Astrocyte (in vitro differentiated cells and primary cell): Measurements from ENCODE around the gene IL4I1. TPM values are rescaled to one million over a fixed set of nuclear protein-coding genes. Genes with fewer than 3 reads are reported as not detected.

Experiments
- DNase-seq: peaks from one replicate; pipeline ENCODE4 v3.0.0-alpha.2; 2010; ENCODE audit warnings: low read depth
- FAIRE-seq: peaks from 2 replicates; lab custom pipeline; 2011; peaks lifted over from hg19 to GRCh38; lab: Jason Lieb, UNC
- H2AFZ ChIP-seq: 2 replicates; pipeline ENCODE4 v1.6.0; 2012; ENCODE audit warnings: low read depth, low read length, inconsistent platforms
- H3K27ac ChIP-seq: 2 replicates; pipeline ENCODE4 v1.5.1; 2011; ENCODE audit warnings: low read depth, low read length, inconsistent platforms
- H3K27me3 ChIP-seq: 2 replicates; pipeline ENCODE4 v1.6.0; 2011; ENCODE audit warnings: low read length, inconsistent platforms; ENCODE audit not compliant: insufficient read depth
- H3K36me3 ChIP-seq: 2 replicates; pipeline ENCODE4 v1.5.1; 2011; ENCODE audit warnings: low read length, inconsistent platforms; ENCODE audit not compliant: insufficient read depth
- H3K4me1 ChIP-seq: 2 replicates; pipeline ENCODE4 v1.5.1; 2011; ENCODE audit warnings: low read length, inconsistent platforms; ENCODE audit not compliant: insufficient read depth
- H3K4me2 ChIP-seq: 2 replicates; pipeline ENCODE4 v1.6.0; 2012; ENCODE audit warnings: low read length, inconsistent platforms
- H3K4me3 ChIP-seq: 2 replicates; pipeline ENCODE4 v1.5.1; 2011; ENCODE audit warnings: low read depth, mild to moderate bottlenecking, low read length, inconsistent platforms; ENCODE audit not compliant: insufficient read depth
- H3K79me2 ChIP-seq: 2 replicates; pipeline ENCODE4 v1.6.0; 2012; ENCODE audit warnings: mild to moderate bottlenecking, low read length, inconsistent platforms; ENCODE audit not compliant: insufficient read depth
- H3K9ac ChIP-seq: 2 replicates; pipeline ENCODE4 v1.6.0; 2012; ENCODE audit warnings: mild to moderate bottlenecking, low read length, inconsistent platforms
- H3K9me3 ChIP-seq: 2 replicates; pipeline ENCODE4 v1.5.1; 2012; ENCODE audit warnings: low read depth, mild to moderate bottlenecking, low read length, inconsistent platforms; ENCODE audit not compliant: insufficient read depth
- H4K20me1 ChIP-seq: 2 replicates; pipeline ENCODE4 v1.6.0; 2012; ENCODE audit warnings: low read length, inconsistent platforms; ENCODE audit not compliant: insufficient read depth
- H3K27ac Mint-ChIP-seq: one replicate; pipeline ENCODE4 v1.8.0; 2021; ENCODE audit warnings: mild to moderate bottlenecking, mixed read lengths; ENCODE audit not compliant: unreplicated experiment
- H3K27me3 Mint-ChIP-seq: one replicate; pipeline ENCODE4 v1.8.0; 2021; ENCODE audit warnings: low read depth, mixed read lengths; ENCODE audit not compliant: unreplicated experiment
- H3K36me3 Mint-ChIP-seq: one replicate; pipeline ENCODE4 v1.8.0; 2021; ENCODE audit warnings: low read depth, mixed read lengths; ENCODE audit not compliant: unreplicated experiment
- H3K4me1 Mint-ChIP-seq: one replicate; pipeline ENCODE4 v1.8.0; 2021; ENCODE audit warnings: low read depth, mixed read lengths; ENCODE audit not compliant: unreplicated experiment
- H3K4me3 Mint-ChIP-seq: one replicate; pipeline ENCODE4 v1.8.0; 2021; ENCODE audit warnings: mild to moderate bottlenecking, moderate library complexity, mixed read lengths; ENCODE audit not compliant: unreplicated experiment
- H3K9me3 Mint-ChIP-seq: one replicate; pipeline ENCODE4 v1.8.0; 2021; ENCODE audit warnings: mild to moderate bottlenecking, mixed read lengths; ENCODE audit not compliant: unreplicated experiment
- CTCF ChIP-seq: IDR thresholded peaks from 2 replicates; pipeline ENCODE4 v1.5.1; 2011; ENCODE audit warnings: low read depth, mild to moderate bottlenecking, inconsistent platforms, low read length, moderate library complexity; ENCODE audit not compliant: insufficient read depth
- EZH2 ChIP-seq: IDR thresholded peaks from 2 replicates; pipeline ENCODE4 v1.6.1; 2012; ENCODE audit warnings: mild to moderate bottlenecking, low read length, inconsistent platforms; ENCODE audit not compliant: insufficient read depth
- total RNA-seq: library from RNA; stranded (reverse); gene quantifications from 2 replicates; pipeline ENCODE4 v1.2.1, GENCODE V29; 2021

IL4I1 gene
- total RNA-seq, 1 donor from 2014 or later, result 0.27 TPM

GRCh38 chr19:49910179-49910578 lies 13.5 kb upstream of the IL4I1 start:
- H3K9ac ChIP-seq, result no peak overlapping the region
- peaks cover 14% of the 10 kb centered on the region for H3K36me3 ChIP-seq
- TF ChIP-seq CTCF (no peak), EZH2 (no peak)
- H4K20me1 ChIP-seq, result peaks cover 69% of the 10 kb centered on the region
- Mint-ChIP-seq H3K9me3 (no peaks in the 10 kb centered on the region), H3K27ac (no peak overlapping the region), H3K27me3 (no peaks in the 10 kb centered on the region), H3K36me3 (peaks cover 28% of the 10 kb centered on the region), H3K4me1 (peaks cover 10% of the 10 kb centered on the region), H3K4me3 (no peak overlapping the region)
- H3K4me3 ChIP-seq, result no peak overlapping the region
- no peak overlapping the region for H2AFZ ChIP-seq
- H3K4me1 ChIP-seq, result no peaks in the 10 kb centered on the region
- no peak overlapping the region for H3K27ac ChIP-seq
- H3K27me3 ChIP-seq, result no peaks in the 10 kb centered on the region
- peaks cover 45% of the 10 kb centered on the region for H3K79me2 ChIP-seq
- DNase-seq (no peak), FAIRE-seq (no peak)
- H3K4me2 ChIP-seq, result no peak overlapping the region
- no peaks in the 10 kb centered on the region for H3K9me3 ChIP-seq

GRCh38 chr19:49908480-49909420 lies 12.1 kb upstream of the IL4I1 start:
- no peak overlapping the region for H2AFZ ChIP-seq
- no peaks in the 10 kb centered on the region for H3K4me1 ChIP-seq
- no peak overlapping the region for H3K27ac ChIP-seq
- Mint-ChIP-seq H3K4me1 (peaks cover 10% of the 10 kb centered on the region), H3K4me3 (no peak overlapping the region), H3K36me3 (peaks cover 20% of the 10 kb centered on the region), H3K9me3 (no peaks in the 10 kb centered on the region), H3K27ac (no peak overlapping the region), H3K27me3 (no peaks in the 10 kb centered on the region)
- no peaks in the 10 kb centered on the region for H3K9me3 ChIP-seq
- no peak for DNase-seq
- no peak overlapping the region for H3K4me2 ChIP-seq
- H3K4me3 ChIP-seq, result no peak overlapping the region
- no peaks in the 10 kb centered on the region for H3K27me3 ChIP-seq
- peaks cover 58% of the 10 kb centered on the region for H4K20me1 ChIP-seq
- FAIRE-seq, result no peak
- H3K36me3 ChIP-seq, result peaks cover 8% of the 10 kb centered on the region
- TF ChIP-seq CTCF, result no peak
- no peak for TF ChIP-seq EZH2
- H3K79me2 ChIP-seq, result peaks cover 34% of the 10 kb centered on the region
- no peak overlapping the region for H3K9ac ChIP-seq
